ENCODE measurements around the gene RRAS2. TPM values are rescaled to one million over a fixed set of nuclear protein-coding genes. Genes with fewer than 3 reads are reported as not detected.

Gene RRAS2
- total and polyA plus RNA-seq, 3 donors from 2014 or later = 37.3 to 62.6 (median 57.4) TPM

DNA sequence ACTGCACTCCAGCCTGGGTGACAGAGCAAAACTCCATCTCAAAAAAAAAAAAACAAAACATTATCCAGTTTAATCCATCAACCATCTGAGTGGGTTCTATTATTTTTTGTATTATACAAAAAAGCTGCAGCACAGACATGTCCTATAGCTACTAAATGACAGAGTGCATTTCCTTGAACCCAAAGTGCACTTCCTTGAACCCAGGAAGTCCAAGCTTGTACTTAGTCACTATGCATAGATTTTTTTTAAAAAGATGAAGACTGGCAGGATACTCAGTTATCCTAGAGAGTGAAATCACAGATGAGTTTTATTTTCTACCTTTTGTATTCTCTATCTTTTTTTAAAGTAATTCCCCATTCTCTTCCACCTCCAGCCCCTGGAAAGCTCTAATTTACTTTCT lies 8.0 kb upstream of the RRAS2 start:
- Histone ChIP-seq H3K4me1 (no peaks in the 10 kb centered on the region), H3K36me3 (ENCODE audit: low read depth, missing control alignments) (no peaks in the 10 kb centered on the region), H3K27ac (no peak overlapping the region), H3K27me3 (no peaks in the 10 kb centered on the region), H3K4me3 (no peak overlapping the region), H3K9me3 (no peaks in the 10 kb centered on the region)
- no peak for DNase-seq
- intact Hi-C loops (cut with DNase I; ENCODE audit: low total_unique reads) = no loop called here
- TF ChIP-seq, protein P1, sequence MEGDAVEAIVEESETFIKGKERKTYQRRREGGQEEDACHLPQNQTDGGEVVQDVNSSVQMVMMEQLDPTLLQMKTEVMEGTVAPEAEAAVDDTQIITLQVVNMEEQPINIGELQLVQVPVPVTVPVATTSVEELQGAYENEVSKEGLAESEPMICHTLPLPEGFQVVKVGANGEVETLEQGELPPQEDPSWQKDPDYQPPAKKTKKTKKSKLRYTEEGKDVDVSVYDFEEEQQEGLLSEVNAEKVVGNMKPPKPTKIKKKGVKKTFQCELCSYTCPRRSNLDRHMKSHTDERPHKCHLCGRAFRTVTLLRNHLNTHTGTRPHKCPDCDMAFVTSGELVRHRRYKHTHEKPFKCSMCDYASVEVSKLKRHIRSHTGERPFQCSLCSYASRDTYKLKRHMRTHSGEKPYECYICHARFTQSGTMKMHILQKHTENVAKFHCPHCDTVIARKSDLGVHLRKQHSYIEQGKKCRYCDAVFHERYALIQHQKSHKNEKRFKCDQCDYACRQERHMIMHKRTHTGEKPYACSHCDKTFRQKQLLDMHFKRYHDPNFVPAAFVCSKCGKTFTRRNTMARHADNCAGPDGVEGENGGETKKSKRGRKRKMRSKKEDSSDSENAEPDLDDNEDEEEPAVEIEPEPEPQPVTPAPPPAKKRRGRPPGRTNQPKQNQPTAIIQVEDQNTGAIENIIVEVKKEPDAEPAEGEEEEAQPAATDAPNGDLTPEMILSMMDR (IDR thresholded peaks at IDR 0.05) = no peak
- TF ChIP-seq POLR2A (IDR thresholded peaks at IDR 0.05) = no peak

DNA sequence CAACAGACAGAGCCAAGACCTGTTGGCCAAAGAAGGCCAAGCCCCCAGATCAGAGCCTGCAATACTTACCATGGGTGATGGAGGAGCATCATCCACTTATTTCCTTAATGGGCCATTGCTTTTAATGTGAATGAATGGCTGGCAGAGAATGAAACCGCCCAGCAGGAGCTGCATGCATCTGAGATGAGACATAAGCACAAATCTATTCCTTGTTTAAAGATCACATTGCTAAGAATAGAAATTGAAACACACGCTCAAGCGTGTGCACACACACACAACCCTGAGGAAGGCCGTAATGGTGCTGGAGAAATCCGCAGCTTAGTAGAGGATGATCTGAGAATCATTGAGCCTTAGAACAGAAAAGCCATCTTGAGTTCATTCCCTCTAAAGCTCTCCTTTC lies 5.3 kb upstream of the RRAS2 start:
- DNase-seq = no peak
- Histone ChIP-seq H3K36me3 (ENCODE audit: low read depth, missing control alignments) (no peaks in the 10 kb centered on the region), H3K4me3 (no peak overlapping the region), H3K9me3 (no peaks in the 10 kb centered on the region), H3K27me3 (no peaks in the 10 kb centered on the region), H3K4me1 (no peaks in the 10 kb centered on the region), H3K27ac (no peak overlapping the region)
- TF ChIP-seq POLR2A (IDR thresholded peaks at IDR 0.05) = no peak
- TF ChIP-seq, protein P1 (IDR thresholded peaks at IDR 0.05) = no peak
- 83 to 96% methylated on average over 5 of the region's 5 CpGs for WGBS, 2 donors
- intact Hi-C loops (cut with DNase I; ENCODE audit: low total_unique reads) = no loop called here

DNA sequence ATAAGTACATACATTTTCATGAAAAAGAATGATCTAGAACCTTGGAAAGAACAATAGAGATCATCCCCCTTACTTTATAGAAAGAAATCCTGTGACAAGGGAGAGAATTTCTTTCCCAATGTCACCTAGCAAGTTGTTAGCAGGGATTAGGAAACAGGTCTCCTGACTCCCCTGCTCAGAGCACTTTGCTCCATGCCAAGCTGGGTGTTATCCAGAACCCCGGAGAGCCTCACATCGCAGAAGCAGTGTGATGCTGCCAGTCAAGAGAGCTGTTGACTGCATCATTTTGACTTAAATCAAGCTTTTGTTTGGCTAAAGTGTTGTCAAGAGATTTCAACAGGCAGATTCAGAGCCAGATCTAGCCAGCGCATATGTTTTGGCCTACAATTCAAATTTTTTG lies 3.6 kb upstream of the RRAS2 start:
- Histone ChIP-seq H3K27ac (no peak overlapping the region), H3K9me3 (no peaks in the 10 kb centered on the region), H3K4me3 (no peak overlapping the region), H3K4me1 (no peaks in the 10 kb centered on the region), H3K36me3 (ENCODE audit: low read depth, missing control alignments) (no peaks in the 10 kb centered on the region), H3K27me3 (no peaks in the 10 kb centered on the region)
- WGBS, 2 donors = 84 to 91% methylated on average over 3 of the region's 3 CpGs
- DNase-seq = no peak
- TF ChIP-seq POLR2A (IDR thresholded peaks at IDR 0.05) = no peak
- intact Hi-C loops (cut with DNase I; ENCODE audit: low total_unique reads) = no loop called here

DNA sequence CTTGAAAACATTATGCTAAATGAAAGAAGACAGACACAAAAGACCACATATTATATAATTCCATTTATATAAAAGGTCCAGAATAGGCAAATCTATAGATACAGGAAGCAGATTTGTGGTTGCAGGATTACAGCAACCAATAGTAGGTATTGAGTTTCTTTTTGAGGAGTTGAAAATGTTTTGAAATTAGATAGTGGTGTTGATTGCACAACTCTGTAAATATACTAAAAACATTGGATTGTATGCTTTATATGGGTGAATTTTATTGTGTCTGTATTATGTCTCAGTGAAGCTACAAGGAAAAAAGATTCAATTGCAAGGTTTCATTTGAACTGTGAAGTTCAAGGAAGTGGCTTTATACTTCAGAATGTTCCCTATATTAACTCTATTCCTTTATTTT lies 3.0 kb upstream of the RRAS2 start:
- H3K4me1 ChIP-seq = no peaks in the 10 kb centered on the region
- no peak for DNase-seq
- TF ChIP-seq, protein P1 (IDR thresholded peaks at IDR 0.05) = no peak
- no peak for TF ChIP-seq POLR2A (IDR thresholded peaks at IDR 0.05)
- H3K27me3 ChIP-seq = no peaks in the 10 kb centered on the region
- no peak overlapping the region for H3K27ac ChIP-seq
- H3K4me3 ChIP-seq = no peak overlapping the region
- no peaks in the 10 kb centered on the region for H3K36me3 ChIP-seq (ENCODE audit: low read depth, missing control alignments)
- intact Hi-C loops (cut with DNase I; ENCODE audit: low total_unique reads) = no loop called here
- no peaks in the 10 kb centered on the region for H3K9me3 ChIP-seq

DNA sequence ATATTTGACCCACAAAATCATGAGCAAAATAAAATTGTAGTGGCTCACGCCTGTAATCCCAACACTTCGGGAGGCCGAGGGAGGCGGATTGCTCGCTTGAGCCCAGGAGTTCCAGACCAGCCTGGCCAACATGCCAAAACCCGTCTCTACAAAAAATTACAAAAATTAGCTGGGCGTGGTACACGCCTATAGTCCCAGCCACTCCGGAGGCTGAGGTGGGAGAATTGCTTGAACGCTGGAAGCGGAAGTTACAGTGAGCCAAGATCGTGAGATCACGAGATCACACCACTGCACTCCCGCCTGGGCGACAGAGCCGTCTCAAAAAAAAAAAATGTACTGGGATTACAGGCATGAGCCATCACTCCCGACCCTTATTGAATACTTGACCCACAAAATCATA lies 2.0 kb upstream of the RRAS2 start:
- no peaks in the 10 kb centered on the region for H3K9me3 ChIP-seq
- WGBS, 2 donors = 75 to 89% methylated on average over 17 of the region's 17 CpGs
- no peaks in the 10 kb centered on the region for H3K36me3 ChIP-seq (ENCODE audit: low read depth, missing control alignments)
- TF ChIP-seq, protein P1 (IDR thresholded peaks at IDR 0.05) = no peak
- no peak for TF ChIP-seq POLR2A (IDR thresholded peaks at IDR 0.05)
- H3K27ac ChIP-seq = no peak overlapping the region
- no peaks in the 10 kb centered on the region for H3K4me1 ChIP-seq
- DNase-seq = no peak
- H3K27me3 ChIP-seq = no peaks in the 10 kb centered on the region
- intact Hi-C loops (cut with DNase I; ENCODE audit: low total_unique reads) = no loop called here
- H3K4me3 ChIP-seq = no peak overlapping the region
